Liver (tissue), 9 donors: Measurements from ENCODE around the gene KLC3. TPM values are rescaled to one million over a fixed set of nuclear protein-coding genes. Genes with fewer than 3 reads are reported as not detected.

Experiments
- DNase-seq: peaks from one replicate; pipeline ENCODE4 v3.0.0-alpha.2; 2017; ENCODE audit warnings: low spot score
- H3K27ac ChIP-seq, 2 donors: one replicate each; pipeline ENCODE4 v1.7.0; 2013; ENCODE audit warnings: inconsistent platforms in 2 of 2, low read length in 2 of 2, control low read depth in 1 of 2, low read depth in 1 of 2, mild to moderate bottlenecking in 1 of 2
- H3K27me3 ChIP-seq, 4 donors: one replicate each; pipeline versions ENCODE4 v1.6.1 to v1.7.0; 2013; ENCODE audit warnings: low read length in 3 of 4, inconsistent platforms in 1 of 4, mild to moderate bottlenecking in 1 of 4, moderate library complexity in 1 of 4; ENCODE audit not compliant: control insufficient read depth in 4 of 4, insufficient read depth in 4 of 4
- H3K36me3 ChIP-seq, 4 donors: one replicate each; pipeline versions ENCODE4 v1.6.1 to v1.7.0; 2013; ENCODE audit warnings: low read length in 3 of 4, mild to moderate bottlenecking in 3 of 4, low read depth in 1 of 4, moderate library complexity in 1 of 4; ENCODE audit not compliant: control insufficient read depth in 4 of 4, insufficient read depth in 3 of 4
- H3K4me1 ChIP-seq, 4 donors: one replicate each; pipeline versions ENCODE4 v1.6.1 to v1.7.0; 2013; ENCODE audit warnings: low read length in 3 of 4, mild to moderate bottlenecking in 3 of 4, moderate library complexity in 1 of 4; ENCODE audit not compliant: control insufficient read depth in 4 of 4, insufficient read depth in 4 of 4
- H3K4me3 ChIP-seq, 3 donors: one replicate each; pipeline versions ENCODE4 v1.6.1 to v1.7.0; 2013; ENCODE audit warnings: low read length in 3 of 3, control low read depth in 1 of 3, low read depth in 1 of 3, mild to moderate bottlenecking in 1 of 3
- H3K9ac ChIP-seq, 2 donors: one replicate each; pipeline ENCODE4 v1.7.0; 2013; ENCODE audit warnings: low read length in 2 of 2, mild to moderate bottlenecking in 2 of 2, moderate library complexity in 2 of 2, control low read depth in 1 of 2, low read depth in 1 of 2
- H3K9me3 ChIP-seq, 4 donors: one replicate each; pipeline versions ENCODE4 v1.6.1 to v1.7.0; 2013; ENCODE audit warnings: low read length in 3 of 4; ENCODE audit not compliant: control insufficient read depth in 4 of 4
- EGR1 ChIP-seq, 2 donors: IDR thresholded peaks; 2 replicates each; pipeline ENCODE4 v1.6.1; 2016 to 2018; ENCODE audit warnings: antibody characterized with exemption in 2 of 2, low read depth in 2 of 2
- FOXA1 ChIP-seq: IDR thresholded peaks from 2 replicates; pipeline ENCODE4 v1.6.1; 2016; ENCODE audit warnings: antibody characterized with exemption
- FOXA2 ChIP-seq: IDR thresholded peaks from 2 replicates; pipeline ENCODE4 v1.6.1; 2016; ENCODE audit warnings: antibody characterized with exemption
- GABPA ChIP-seq, 2 donors: IDR thresholded peaks in 1 of 2; conservative IDR thresholded peaks in 1 of 2; 2 replicates each; pipeline ENCODE4 v1.6.1; 2016; ENCODE audit warnings: antibody characterized with exemption in 2 of 2, mild to moderate bottlenecking in 1 of 2, moderate library complexity in 1 of 2
- HNF4A ChIP-seq, 2 donors: conservative IDR thresholded peaks; 2 replicates each; pipeline ENCODE4 v1.6.1; 2016; ENCODE audit warnings: antibody characterized with exemption in 2 of 2, mild to moderate bottlenecking in 2 of 2
- HNF4G ChIP-seq: IDR thresholded peaks from 2 replicates; pipeline ENCODE4 v1.6.1; 2016; ENCODE audit warnings: antibody characterized with exemption
- JUND ChIP-seq, 2 donors: IDR thresholded peaks; 2 replicates each; pipeline ENCODE4 v1.6.1; 2016; ENCODE audit warnings: antibody characterized with exemption in 2 of 2
- NR2F2 ChIP-seq: IDR thresholded peaks from 2 replicates; pipeline ENCODE4 v1.6.1; 2016; ENCODE audit warnings: antibody characterized with exemption
- RAD21 ChIP-seq, 2 donors: IDR thresholded peaks; 2 replicates each; pipeline ENCODE4 v1.6.1; 2016; ENCODE audit warnings: antibody characterized with exemption in 2 of 2, mild to moderate bottlenecking in 2 of 2
- RXRA ChIP-seq, 2 donors: IDR thresholded peaks; 2 replicates each; pipeline ENCODE4 v1.6.1; 2017 to 2018; ENCODE audit warnings: antibody characterized with exemption in 2 of 2, mild to moderate bottlenecking in 1 of 2
- SP1 ChIP-seq: IDR thresholded peaks from 2 replicates; pipeline ENCODE4 v1.6.1; 2018; ENCODE audit warnings: antibody characterized with exemption, mild to moderate bottlenecking
- TAF1 ChIP-seq: conservative IDR thresholded peaks from 2 replicates; pipeline ENCODE4 v1.6.1; 2016; ENCODE audit warnings: antibody characterized with exemption, mild to moderate bottlenecking
- YY1 ChIP-seq: IDR thresholded peaks from 2 replicates; pipeline ENCODE4 v1.6.1; 2016; ENCODE audit warnings: antibody characterized with exemption, mild to moderate bottlenecking
- WGBS: extraction: QIAGEN DNeasy Blood & Tissue Kit; methylation state at CpG from one replicate; pipeline ENCODE4 v1.1.7; 2013; 5-methylcytosine and 5-hydroxymethylcytosine counted together
- polyA plus RNA-seq, 2 donors: library from polyadenylated mRNA; stranded (reverse) in 1 of 2; unstranded in 1 of 2; fragments of 200-250 nt in 1 of 2; fragments of >200 nt in 1 of 2; fragmentation: Nextera tagmentation in 1 of 2; extraction: Ambion mirVana in 1 of 2; gene quantifications; one replicate each; pipeline versions ENCODE4 v1.2.1 to v1.2.3, GENCODE V29; 2013 to 2015
- total RNA-seq, 2 donors: library from RNA; depleted of rRNA; stranded (reverse); fragments of >200 nt; gene quantifications; one replicate each; pipeline ENCODE4 v1.2.3, GENCODE V29; 2014
- TF ChIP-seq, protein P1 (sequence below): IDR thresholded peaks from 2 replicates; pipeline ENCODE4 v1.6.1; 2016; ENCODE audit warnings: antibody characterized with exemption
- TF ChIP-seq, protein P2 (sequence below): IDR thresholded peaks from 2 replicates; pipeline ENCODE4 v1.6.1; 2016; ENCODE audit warnings: antibody characterized with exemption
- TF ChIP-seq, protein P3 (sequence below): IDR thresholded peaks from 2 replicates; pipeline ENCODE4 v1.6.1; 2016; ENCODE audit warnings: antibody characterized with exemption
- TF ChIP-seq, protein P4 (sequence below): fragments of 150-350 bp; IDR thresholded peaks from 2 replicates; pipeline ENCODE4 v1.5.1; 2017; ENCODE audit warnings: improper control_type of control experiment, low read depth, low read length; ENCODE audit not compliant: missing input control
- TF ChIP-seq, protein P5 (sequence below): IDR thresholded peaks from 2 replicates; pipeline ENCODE4 v1.6.1; 2016; ENCODE audit warnings: antibody characterized with exemption, mild to moderate bottlenecking
- donor health status: healthy.
- donor health status: healthy.
- donor health status: healthy.
- donor health status: healthy.
- donor health status: healthy.

KLC3 gene
- total and polyA plus RNA-seq, 4 donors = 0.08 to 1.3 (median 0.08) TPM; not detected in 1

DNA sequence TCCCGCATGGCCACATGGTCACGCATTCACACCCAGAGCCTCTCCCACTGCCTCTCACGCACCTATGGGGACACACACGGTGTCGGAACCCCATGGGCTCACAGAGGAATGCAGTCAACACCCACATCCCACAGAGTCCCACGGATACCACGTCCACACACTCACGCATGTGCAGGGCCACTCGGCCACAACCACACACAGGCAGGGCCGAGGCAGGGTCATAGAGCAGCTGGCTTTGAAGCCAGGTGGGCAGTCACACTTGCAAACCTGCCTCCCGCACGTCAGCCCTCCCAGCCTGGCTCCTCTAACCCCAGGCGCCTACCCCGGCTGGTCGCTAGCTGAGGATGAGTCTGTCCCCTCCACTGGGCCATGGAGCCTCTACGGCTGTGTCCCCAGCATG is 21.7 kb downstream of the KLC3 start:
- TF ChIP-seq JUND (IDR thresholded peaks at IDR 0.05) = no peak
- TF ChIP-seq HNF4A (conservative IDR thresholded peaks at IDR 0.05) = no peak
- TF ChIP-seq RAD21 (IDR thresholded peaks at IDR 0.05) = no peak
- TF ChIP-seq, protein P1, sequence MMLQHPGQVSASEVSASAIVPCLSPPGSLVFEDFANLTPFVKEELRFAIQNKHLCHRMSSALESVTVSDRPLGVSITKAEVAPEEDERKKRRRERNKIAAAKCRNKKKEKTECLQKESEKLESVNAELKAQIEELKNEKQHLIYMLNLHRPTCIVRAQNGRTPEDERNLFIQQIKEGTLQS = no peak
- TF ChIP-seq EGR1 (IDR thresholded peaks at IDR 0.05; ENCODE audit: low read depth in 2 of 2) = no peak
- TF ChIP-seq GABPA (IDR thresholded peaks at IDR 0.05 in 1 of 2, conservative IDR thresholded peaks at IDR 0.05 in 1 of 2) = no peak
- TF ChIP-seq, protein P2, sequence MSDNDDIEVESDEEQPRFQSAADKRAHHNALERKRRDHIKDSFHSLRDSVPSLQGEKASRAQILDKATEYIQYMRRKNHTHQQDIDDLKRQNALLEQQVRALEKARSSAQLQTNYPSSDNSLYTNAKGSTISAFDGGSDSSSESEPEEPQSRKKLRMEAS = no peak
- no peak for TF ChIP-seq FOXA1
- TF ChIP-seq SP1 = no peak
- TF ChIP-seq RXRA (IDR thresholded peaks at IDR 0.05) = no peak
- TF ChIP-seq, protein P3, sequence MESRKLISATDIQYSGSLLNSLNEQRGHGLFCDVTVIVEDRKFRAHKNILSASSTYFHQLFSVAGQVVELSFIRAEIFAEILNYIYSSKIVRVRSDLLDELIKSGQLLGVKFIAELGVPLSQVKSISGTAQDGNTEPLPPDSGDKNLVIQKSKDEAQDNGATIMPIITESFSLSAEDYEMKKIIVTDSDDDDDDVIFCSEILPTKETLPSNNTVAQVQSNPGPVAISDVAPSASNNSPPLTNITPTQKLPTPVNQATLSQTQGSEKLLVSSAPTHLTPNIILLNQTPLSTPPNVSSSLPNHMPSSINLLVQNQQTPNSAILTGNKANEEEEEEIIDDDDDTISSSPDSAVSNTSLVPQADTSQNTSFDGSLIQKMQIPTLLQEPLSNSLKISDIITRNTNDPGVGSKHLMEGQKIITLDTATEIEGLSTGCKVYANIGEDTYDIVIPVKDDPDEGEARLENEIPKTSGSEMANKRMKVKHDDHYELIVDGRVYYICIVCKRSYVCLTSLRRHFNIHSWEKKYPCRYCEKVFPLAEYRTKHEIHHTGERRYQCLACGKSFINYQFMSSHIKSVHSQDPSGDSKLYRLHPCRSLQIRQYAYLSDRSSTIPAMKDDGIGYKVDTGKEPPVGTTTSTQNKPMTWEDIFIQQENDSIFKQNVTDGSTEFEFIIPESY = no peak
- TF ChIP-seq FOXA2 = no peak
- no peak for TF ChIP-seq YY1
- TF ChIP-seq NR2F2 = no peak
- no peak for TF ChIP-seq TAF1
- TF ChIP-seq, protein P4, sequence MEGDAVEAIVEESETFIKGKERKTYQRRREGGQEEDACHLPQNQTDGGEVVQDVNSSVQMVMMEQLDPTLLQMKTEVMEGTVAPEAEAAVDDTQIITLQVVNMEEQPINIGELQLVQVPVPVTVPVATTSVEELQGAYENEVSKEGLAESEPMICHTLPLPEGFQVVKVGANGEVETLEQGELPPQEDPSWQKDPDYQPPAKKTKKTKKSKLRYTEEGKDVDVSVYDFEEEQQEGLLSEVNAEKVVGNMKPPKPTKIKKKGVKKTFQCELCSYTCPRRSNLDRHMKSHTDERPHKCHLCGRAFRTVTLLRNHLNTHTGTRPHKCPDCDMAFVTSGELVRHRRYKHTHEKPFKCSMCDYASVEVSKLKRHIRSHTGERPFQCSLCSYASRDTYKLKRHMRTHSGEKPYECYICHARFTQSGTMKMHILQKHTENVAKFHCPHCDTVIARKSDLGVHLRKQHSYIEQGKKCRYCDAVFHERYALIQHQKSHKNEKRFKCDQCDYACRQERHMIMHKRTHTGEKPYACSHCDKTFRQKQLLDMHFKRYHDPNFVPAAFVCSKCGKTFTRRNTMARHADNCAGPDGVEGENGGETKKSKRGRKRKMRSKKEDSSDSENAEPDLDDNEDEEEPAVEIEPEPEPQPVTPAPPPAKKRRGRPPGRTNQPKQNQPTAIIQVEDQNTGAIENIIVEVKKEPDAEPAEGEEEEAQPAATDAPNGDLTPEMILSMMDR = no peak
- TF ChIP-seq HNF4G = no peak
- TF ChIP-seq, protein P5, sequence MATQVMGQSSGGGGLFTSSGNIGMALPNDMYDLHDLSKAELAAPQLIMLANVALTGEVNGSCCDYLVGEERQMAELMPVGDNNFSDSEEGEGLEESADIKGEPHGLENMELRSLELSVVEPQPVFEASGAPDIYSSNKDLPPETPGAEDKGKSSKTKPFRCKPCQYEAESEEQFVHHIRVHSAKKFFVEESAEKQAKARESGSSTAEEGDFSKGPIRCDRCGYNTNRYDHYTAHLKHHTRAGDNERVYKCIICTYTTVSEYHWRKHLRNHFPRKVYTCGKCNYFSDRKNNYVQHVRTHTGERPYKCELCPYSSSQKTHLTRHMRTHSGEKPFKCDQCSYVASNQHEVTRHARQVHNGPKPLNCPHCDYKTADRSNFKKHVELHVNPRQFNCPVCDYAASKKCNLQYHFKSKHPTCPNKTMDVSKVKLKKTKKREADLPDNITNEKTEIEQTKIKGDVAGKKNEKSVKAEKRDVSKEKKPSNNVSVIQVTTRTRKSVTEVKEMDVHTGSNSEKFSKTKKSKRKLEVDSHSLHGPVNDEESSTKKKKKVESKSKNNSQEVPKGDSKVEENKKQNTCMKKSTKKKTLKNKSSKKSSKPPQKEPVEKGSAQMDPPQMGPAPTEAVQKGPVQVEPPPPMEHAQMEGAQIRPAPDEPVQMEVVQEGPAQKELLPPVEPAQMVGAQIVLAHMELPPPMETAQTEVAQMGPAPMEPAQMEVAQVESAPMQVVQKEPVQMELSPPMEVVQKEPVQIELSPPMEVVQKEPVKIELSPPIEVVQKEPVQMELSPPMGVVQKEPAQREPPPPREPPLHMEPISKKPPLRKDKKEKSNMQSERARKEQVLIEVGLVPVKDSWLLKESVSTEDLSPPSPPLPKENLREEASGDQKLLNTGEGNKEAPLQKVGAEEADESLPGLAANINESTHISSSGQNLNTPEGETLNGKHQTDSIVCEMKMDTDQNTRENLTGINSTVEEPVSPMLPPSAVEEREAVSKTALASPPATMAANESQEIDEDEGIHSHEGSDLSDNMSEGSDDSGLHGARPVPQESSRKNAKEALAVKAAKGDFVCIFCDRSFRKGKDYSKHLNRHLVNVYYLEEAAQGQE = no peak
- DNase-seq = no peak
- Histone ChIP-seq H3K9ac (no peak overlapping the region), H3K27ac (no peak overlapping the region), H3K36me3 (peaks cover 0 to 21% (median 3%) of the 10 kb centered on the region in 4 donors), H3K27me3 (no peaks in the 10 kb centered on the region), H3K9me3 (no peaks in the 10 kb centered on the region), H3K4me1 (no peaks in the 10 kb centered on the region), H3K4me3 (no peak overlapping the region)
- 92% methylated on average over 16 of the region's 16 CpGs for WGBS
